Activated T-cell treated with anti-CD3 and anti-CD28 coated beads for 1 hour (primary cell): ENCODE measurements around the gene SBNO1.
"Not testable (repeated sequence)": the region's sequence is repeated elsewhere in the genome, so short reads cannot be mapped to it uniquely, and the experiment has no call there.

ENCODE experiments used
- DNase-seq: peaks from one replicate; pipeline ENCODE4 v3.0.0-alpha.2; 2020; ENCODE audit warnings: low read depth

SBNO1 gene

DNA sequence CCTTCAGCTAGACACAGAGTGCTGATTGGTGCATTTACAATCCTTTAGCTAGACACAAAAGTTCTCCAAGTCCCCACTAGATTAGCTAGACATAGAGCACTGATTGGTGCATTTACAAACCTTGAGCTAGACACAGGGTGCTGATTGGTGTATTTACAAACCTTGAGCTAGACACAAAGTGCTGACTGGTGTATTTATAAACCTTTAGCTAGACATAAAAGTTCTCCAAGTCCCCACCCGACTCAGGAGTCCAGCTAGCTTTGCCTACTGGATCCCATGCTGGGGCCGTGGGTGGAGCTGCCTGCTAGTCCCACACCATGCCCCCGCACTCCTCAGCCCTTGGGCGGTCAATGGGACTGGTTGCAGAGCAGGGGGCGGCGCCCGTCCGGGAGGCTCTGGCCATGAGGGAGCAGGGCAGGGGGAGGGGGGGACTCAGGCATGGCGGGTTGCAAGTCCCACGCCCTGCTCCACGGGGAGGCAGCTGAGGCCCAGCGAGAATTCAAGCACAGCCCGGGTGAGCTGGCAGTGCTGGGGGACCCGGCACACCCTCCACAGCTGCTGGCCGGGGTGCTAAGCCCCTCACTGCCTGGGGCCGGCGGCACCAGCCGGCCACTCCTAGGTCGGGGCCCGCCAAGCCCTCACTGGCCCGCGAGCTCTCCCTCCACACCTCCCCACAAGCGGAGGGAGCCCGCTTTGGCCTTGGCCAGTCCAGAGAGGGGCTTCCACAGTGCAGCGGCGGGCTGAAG is 115.5 kb downstream of the SBNO1 start:
- not testable (repeated sequence) for DNase-seq

DNA sequence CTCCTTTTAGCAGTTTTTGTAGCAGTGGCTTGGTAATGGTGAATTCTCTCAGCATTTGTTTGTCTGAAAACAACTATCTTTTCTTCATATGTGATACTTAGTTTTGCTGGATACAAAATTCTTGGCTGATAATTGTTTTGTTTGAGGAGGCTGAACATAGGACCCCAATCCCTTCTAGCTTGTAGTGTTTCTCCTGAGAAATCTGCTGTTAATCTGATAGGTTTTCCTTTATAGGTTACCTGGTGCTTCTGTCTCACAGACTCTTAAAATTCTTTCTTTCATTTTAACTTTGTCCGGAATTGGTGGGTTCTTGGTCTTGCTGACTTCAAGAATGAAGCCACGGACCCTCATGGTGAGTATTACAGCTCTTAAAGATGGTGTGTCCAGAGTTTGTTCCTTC is 116.5 kb downstream of the SBNO1 start:
- DNase-seq, result not testable (repeated sequence)

DNA sequence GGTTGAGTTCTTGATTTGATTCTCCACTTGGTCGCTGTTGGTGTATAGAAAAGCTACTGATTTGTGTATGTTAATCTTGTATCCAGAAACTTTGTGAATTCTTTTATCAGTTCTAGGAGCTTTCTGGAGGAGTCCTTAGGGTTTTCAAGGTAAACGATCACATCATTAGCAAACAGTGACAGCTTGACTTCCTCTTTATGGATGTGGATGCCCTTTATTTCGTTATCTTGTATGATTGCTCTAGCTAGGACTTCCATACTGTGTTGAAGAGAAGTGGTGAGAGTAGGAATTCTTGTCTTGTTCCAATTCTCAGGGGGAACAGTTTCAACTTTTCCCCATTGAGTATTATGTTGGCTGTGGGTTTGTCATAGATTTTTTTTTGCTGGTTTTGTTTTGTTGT is 119.0 kb downstream of the SBNO1 start:
- DNase-seq, result no peak

DNA sequence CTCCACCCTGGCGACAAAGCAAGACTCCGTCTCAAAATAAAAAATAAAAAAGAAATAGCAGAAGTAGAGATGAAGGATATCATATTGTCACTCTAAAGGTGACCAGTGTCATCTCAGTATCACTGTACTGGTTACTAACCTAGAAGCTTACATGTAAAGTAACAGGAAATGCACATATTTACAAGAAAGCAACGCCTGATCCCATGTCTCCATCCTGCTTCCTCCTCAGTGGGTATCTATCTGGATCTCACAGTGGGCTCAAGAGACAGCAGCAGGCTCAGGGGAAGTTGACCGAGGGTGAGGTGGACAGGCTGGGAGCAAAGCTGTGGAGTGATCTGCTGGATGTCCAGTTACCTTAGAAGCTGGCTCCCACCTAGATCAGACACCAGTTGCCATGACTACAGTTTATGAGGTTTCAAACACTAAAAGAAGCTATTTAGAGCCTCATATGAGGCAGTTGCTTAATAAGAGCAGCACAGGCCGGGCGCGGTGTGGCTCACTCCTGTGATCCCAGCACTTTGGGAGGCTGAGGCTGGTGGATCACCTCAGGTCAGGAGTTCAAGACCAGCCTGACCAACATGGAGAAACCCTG is 120.9 kb downstream of the SBNO1 start:
- DNase-seq, result no peak

DNA sequence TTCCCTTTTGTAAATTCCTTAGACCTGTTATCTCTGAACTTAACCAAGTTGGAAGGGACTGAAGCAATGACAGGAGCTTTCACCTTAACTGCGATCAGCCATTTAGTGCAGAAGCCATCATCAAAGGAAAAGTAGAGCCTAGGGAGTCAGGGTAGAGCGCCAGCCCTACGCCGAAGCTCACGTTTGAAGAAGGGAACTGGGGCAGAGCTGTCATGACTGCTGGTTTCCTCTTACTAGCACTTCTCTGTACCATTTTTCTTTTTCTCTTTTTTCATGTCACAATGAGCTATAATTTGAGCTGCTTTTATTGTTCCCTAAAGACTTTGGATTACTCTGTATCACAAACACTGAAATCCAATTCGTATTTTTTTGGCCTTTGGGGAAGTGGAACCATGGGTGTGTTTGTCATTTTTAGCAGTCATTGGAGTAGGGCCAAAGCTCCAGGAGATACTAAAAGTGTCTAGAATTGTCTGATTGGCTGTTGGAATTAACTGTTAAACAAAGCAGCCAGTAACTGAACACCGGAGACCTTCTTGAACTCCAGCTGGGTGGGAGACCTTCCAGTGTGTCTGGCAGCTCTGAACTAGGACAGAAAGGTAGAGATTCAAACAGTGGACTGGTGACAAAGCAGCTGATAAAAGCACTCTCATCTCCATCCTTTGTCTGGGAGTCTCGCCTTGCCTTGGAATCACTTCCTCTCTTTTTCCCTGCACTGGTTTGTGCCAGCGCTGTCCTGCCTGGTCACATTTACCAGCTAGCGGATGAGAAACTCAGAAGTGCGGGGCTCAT is 122.3 kb downstream of the SBNO1 start:
- DNase-seq, result no peak
